ENCODE results near the gene NR0B1.

The NR0B1 gene

GRCh38 chrX:30309139-30309571 is at the start of gene NR0B1:
TSS of gene NR0B1 (minus strand) at chrX:30309390. CDS start at chrX:30309363, 27 bp downstream.
- DNase-seq (ENCODE audit: low read depth in 3 of 3): no peak

- DNase-seq (ENCODE audit: low read depth in 3 of 3): no peak
These were observed 40.8 kb upstream of the NR0B1 start for GRCh38 chrX:30349946-30350345.

GRCh38 chrX:30343206-30343605 is 34.0 kb upstream of the NR0B1 start:
- no peak for DNase-seq (ENCODE audit: low read depth in 3 of 3)

GRCh38 chrX:30340753-30341152 is 31.6 kb upstream of the NR0B1 start:
- DNase-seq (ENCODE audit: low read depth in 3 of 3): no peak

GRCh38 chrX:30327762-30328161 is 18.6 kb upstream of the NR0B1 start:
- DNase-seq (ENCODE audit: low read depth in 3 of 3): no peak

GRCh38 chrX:30317308-30317707 is 8.1 kb upstream of the NR0B1 start:
- DNase-seq (ENCODE audit: low read depth in 3 of 3): no peak

- DNase-seq (ENCODE audit: low read depth in 3 of 3): no peak
These were observed 4.1 kb upstream of the NR0B1 start for GRCh38 chrX:30313322-30313721.

- DNase-seq (ENCODE audit: low read depth in 3 of 3): no peak
These were observed 3.7 kb upstream of the NR0B1 start for GRCh38 chrX:30312858-30313257.

- no peak for DNase-seq (ENCODE audit: low read depth in 3 of 3)
These were observed 1.4 kb upstream of the NR0B1 start for GRCh38 chrX:30310429-30311206.

GRCh38 chrX:30308263-30309138 is 689 bp downstream of the NR0B1 start:
- no peak for DNase-seq (ENCODE audit: low read depth in 3 of 3)

- DNase-seq (ENCODE audit: low read depth in 3 of 3): no peak
These were observed 1.7 kb downstream of the NR0B1 start for GRCh38 chrX:30307466-30307865.

- DNase-seq (ENCODE audit: low read depth in 3 of 3): no peak
These were observed 4.3 kb downstream of the NR0B1 start for GRCh38 chrX:30304866-30305265.

- no peak for DNase-seq (ENCODE audit: low read depth in 3 of 3)
These were observed 6.2 kb downstream of the NR0B1 start for GRCh38 chrX:30302956-30303355.

GRCh38 chrX:30301963-30302362 is 7.2 kb downstream of the NR0B1 start:
- DNase-seq (ENCODE audit: low read depth in 3 of 3): no peak

- DNase-seq (ENCODE audit: low read depth in 3 of 3): no peak
These were observed 8.0 kb downstream of the NR0B1 start for GRCh38 chrX:30301208-30301607.

GRCh38 chrX:30296408-30297254 is 12.6 kb downstream of the NR0B1 start:
- no peak for DNase-seq (ENCODE audit: low read depth in 3 of 3)

GRCh38 chrX:30283456-30284200 is 25.6 kb downstream of the NR0B1 start:
- DNase-seq (ENCODE audit: low read depth in 3 of 3): no peak

GRCh38 chrX:30282527-30282926 is 26.7 kb downstream of the NR0B1 start:
- no peak for DNase-seq (ENCODE audit: low read depth in 3 of 3)

- DNase-seq (ENCODE audit: low read depth in 3 of 3): no peak
These were observed 28.8 kb downstream of the NR0B1 start for GRCh38 chrX:30280428-30280827.

- no peak for DNase-seq (ENCODE audit: low read depth in 3 of 3)
These were observed 30.8 kb downstream of the NR0B1 start for GRCh38 chrX:30278365-30278764.

GRCh38 chrX:30275498-30275897 is 33.7 kb downstream of the NR0B1 start:
- no peak for DNase-seq (ENCODE audit: low read depth in 3 of 3)

Data from stimulated activated CD4-positive, alpha-beta T cell treated with anti-CD3 and anti-CD28 coated beads, TNF-alpha, amount 100 ng/mL, for 48 hours (primary cell).